HG03442 (cell line): ENCODE data around the gene GLT8D2.

Experiments used
- ATAC-seq: cut with Tn5 transposase; IDR thresholded peaks from one replicate; pipeline ENCODE4 v1.9.1; 2021; ENCODE audit warnings: mild to moderate bottlenecking, moderate library complexity; ENCODE audit not compliant: unreplicated experiment

The GLT8D2 gene, protein sequence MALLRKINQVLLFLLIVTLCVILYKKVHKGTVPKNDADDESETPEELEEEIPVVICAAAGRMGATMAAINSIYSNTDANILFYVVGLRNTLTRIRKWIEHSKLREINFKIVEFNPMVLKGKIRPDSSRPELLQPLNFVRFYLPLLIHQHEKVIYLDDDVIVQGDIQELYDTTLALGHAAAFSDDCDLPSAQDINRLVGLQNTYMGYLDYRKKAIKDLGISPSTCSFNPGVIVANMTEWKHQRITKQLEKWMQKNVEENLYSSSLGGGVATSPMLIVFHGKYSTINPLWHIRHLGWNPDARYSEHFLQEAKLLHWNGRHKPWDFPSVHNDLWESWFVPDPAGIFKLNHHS

DNA sequence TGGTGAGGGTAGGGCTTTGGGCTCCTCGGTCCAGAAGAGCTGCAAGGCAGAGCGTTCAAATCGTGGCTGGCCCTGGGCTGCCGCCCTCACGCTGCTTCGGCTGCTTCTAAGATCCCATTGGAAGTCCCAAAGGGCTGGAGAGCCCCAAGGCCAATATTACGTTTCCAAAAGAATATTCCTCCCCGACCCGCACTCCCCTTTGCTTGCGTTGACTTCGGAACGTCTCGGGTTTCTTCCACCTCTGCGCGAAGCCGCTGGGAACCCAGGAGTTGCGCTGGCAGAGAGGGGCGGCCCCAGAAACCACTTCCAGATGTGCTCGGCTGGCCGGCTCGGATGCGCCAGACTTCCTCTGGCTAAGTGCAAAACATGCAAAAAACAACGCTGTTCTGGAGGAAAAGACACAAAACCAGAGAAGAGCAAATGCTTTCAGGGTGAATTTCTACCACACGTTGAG lies at the start of gene GLT8D2:
Gene GLT8D2 (minus strand): TSS at position 285 of the 454 bp plus-strand sequence. CDS start 30,539 bp downstream, outside the sequence.
- ATAC-seq: no peak

- ATAC-seq: no peak
Measured at GRCh38 chr12:104097954-104098353, 48.0 kb upstream of the GLT8D2 start.

DNA sequence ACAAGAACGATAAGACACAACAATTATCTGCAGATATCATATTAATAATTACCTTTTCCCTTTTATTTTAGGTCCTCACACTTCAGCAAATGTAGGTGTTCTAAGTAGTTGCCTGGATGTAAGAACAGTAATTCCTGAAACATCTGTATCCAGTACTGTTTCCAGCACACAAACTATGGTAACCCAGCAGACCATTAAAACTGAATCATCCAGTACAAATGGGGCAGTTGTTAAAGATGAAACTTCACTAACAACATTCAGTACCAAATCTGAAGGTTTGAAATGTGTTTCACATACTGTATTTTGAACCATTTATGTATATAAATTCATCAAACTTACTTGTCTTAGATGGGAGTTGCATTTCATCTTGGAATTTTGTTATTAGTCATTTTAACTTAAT lies 45.3 kb upstream of the GLT8D2 start:
- no peak for ATAC-seq

DNA sequence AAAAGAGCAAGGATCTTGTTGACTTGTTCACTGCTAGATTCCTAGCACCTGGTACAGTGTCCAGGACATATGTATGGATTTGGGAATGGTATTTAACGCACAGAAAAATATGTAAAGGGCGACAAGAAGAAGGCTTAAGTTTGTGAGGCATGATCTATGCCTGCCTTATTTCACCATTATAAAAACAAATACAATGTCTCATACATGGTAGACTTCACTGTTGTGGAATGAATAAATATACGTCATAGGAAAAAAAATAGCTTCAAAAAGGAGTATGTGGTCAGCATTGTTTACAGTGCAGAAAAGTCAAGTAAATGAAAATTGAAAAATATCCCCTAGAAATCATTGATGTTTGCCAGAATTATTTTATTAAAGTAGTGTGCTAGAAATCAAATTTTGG lies 44.3 kb upstream of the GLT8D2 start:
- ATAC-seq: no peak

- ATAC-seq: no peak
Measured at GRCh38 chr12:104091136-104091535, 41.1 kb upstream of the GLT8D2 start.

DNA sequence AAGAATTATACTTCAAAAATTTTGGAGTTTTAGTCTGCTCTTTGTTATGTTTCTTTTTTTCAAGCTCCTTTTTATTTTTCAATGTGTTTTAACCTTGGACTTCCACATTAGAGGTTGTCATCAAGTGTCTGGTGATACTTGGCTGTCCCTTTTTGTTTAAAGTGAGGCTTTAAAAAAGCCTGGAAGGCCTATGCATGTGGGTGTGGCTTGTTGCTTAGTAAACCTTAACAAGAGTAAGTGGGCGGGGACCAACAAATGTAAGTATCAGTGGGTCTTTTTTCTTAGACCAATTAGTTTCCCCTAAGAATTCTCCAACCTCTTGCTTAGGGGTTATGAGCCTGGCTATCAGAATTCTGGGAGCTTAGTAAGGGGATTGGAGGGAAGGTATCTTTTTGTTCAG lies 40.7 kb upstream of the GLT8D2 start:
- no peak for ATAC-seq

DNA sequence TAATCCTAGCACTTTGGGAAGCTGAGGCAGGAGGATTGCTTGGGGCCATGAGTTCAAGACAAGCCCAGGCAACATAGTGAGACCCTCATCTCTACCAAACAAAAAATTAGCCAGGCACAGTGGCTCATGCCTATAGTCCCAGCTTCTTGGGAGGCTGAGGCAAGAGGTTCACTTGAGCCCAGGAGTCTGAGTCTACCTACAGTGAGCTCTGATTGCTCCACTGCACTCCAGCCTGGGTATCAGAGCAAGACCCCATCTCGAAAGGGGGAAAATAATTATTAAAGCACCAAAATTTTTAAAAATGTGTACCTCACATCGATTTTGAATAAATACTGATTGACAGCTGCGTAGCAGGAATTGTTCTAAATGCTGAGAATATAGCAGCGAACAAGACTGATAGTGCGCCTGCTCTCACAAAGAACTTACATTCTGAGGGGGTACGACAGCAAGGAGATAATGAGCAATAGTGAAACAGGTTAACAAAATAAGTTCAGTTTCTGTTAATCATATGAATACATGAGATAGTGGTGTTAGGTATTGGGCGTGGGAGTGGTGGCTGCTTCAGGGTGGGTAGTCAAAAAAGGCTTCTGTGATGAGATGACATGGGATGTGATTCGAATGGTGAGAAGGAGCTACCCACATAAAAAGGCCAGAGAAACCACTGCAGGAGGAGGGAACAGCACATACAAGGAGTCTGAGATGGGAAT lies 33.9 kb upstream of the GLT8D2 start:
- ATAC-seq: peak; percentile 92

DNA sequence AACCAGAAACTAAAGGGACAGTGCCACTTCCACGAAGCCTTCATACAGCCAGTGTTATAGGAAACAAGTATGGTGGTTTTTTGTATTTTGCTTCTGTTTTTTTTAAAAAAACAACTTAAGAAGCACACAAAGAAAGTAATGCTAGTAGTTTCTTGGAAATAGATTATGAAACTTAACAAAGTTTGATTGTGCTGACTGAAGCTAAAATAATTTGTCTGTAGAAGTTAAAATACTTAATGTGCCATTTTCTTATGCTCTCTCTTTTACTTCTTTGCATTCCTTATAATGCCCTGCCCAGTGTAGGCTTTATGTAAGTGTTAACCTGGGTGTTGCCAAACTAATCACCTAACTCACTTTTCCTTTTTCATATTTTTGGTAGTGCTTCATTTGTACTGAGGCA lies 30.8 kb upstream of the GLT8D2 start:
- no peak for ATAC-seq

DNA sequence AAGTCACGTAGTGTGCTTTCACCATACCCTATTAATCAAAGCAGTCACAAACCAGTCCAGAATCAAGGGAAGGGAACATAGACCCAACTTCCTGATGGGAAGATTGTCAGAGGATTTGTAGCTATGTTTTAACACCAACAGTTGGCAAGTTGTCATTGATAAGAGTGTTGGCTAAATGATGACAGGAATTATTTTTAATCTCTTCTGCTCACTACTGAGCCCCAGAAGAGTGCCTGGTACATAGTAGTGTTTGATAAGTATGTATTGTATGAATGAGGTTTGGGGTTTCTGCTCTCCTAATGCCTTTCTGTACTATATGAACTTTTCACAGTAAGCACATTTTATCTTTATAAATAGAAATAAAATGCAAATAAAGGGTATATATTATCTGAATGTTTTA lies 29.0 kb upstream of the GLT8D2 start:
- ATAC-seq: no peak

GRCh38 chr12:104073699-104074098 lies 23.7 kb upstream of the GLT8D2 start:
- no peak for ATAC-seq

- no peak for ATAC-seq
Measured at GRCh38 chr12:104072099-104072498, 22.1 kb upstream of the GLT8D2 start.

- ATAC-seq: no peak
Measured at GRCh38 chr12:104064842-104065427, 14.9 kb upstream of the GLT8D2 start.

- peak; percentile 86 for ATAC-seq
Measured at GRCh38 chr12:104064031-104064841, 14.2 kb upstream of the GLT8D2 start, which contains the start of gene HCFC2. Gene HCFC2 (plus strand): TSS chr12:104064531. CDS start chr12:104064561, 30 bp downstream.

DNA sequence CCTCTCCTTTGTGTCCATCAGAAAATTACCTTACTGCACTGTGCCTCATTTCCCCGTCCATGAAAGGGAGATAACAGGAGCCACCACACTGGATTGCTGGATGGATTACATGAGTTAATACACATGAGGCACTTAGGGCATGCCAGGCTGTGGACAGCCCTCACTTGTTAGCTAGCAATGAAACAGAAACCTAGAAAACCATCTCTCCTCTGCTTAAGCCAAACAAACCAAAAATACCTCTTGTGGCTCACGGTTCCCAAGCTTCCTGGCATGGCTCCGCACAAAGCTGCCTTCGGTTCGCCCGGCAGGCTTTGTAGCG lies 13.7 kb upstream of the GLT8D2 start:
- ATAC-seq: peak; percentile 27

DNA sequence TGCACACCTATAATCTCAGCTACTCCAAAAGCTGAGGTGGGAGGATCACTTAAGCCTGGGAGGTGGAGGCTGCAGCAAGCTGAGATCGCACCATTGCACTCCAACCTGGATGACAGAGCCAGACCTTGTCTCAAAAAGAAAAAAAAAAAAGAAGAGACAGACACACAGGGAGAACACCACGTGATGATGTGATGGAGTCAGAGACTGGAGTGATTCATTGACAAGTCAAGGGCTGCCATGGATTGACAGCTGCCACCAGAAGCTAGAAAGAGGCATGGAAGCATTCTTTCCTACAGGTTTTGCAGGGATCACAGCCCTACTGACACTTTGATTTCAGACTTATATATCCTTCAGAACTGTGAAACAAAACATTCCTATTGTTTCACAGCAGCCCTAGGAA lies 10.8 kb upstream of the GLT8D2 start:
- no peak for ATAC-seq

- no peak for ATAC-seq
Measured at GRCh38 chr12:104059963-104060362, 10.0 kb upstream of the GLT8D2 start.

- ATAC-seq: no peak
Measured at GRCh38 chr12:104058802-104059201, 8.8 kb upstream of the GLT8D2 start.

DNA sequence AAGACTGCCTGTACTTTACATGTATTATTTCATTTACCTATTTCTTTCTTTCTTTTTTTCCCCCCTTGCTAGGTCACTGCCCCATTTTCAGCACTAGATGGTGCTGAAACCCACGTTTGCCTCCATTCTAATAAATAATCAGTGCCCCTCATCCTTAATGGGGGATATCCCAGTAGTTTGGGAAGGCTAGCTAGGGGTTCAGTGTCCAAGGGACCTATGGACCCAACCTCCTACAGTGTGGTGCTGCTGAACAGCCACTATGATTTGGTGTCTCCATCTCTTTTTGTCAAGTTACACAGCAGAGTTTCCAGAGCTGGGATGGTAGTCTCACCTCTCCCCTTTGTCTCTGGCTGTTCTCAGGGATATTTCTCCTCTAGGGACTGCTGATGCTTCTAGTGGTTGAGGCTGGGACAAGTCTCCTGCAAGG lies 7.8 kb upstream of the GLT8D2 start:
- ATAC-seq: no peak

DNA sequence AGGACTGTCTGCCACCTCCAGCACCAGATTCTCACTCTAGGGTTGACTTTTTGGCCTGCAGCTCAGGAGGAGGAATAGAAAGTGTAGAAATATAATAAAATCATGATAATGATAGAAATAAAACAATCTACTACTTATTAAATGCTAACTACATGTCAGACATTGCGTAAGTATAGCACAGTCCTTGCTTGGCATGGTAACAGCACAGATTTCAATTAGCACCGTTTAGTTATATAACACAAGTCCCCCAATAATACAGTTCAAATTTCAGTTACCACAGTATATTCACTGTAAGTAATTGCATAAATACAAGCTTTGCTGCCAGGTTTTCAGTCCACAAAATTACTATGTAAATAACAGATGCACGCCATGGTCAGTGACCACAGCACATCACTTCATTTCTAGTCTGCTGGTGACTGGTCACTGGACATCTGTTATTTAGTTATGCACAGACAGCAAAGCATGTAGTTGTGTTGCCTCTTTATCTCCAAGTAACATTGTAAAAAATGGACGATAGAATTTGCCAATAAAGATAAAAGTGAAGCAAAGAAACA lies 6.5 kb upstream of the GLT8D2 start:
- no peak for ATAC-seq

DNA sequence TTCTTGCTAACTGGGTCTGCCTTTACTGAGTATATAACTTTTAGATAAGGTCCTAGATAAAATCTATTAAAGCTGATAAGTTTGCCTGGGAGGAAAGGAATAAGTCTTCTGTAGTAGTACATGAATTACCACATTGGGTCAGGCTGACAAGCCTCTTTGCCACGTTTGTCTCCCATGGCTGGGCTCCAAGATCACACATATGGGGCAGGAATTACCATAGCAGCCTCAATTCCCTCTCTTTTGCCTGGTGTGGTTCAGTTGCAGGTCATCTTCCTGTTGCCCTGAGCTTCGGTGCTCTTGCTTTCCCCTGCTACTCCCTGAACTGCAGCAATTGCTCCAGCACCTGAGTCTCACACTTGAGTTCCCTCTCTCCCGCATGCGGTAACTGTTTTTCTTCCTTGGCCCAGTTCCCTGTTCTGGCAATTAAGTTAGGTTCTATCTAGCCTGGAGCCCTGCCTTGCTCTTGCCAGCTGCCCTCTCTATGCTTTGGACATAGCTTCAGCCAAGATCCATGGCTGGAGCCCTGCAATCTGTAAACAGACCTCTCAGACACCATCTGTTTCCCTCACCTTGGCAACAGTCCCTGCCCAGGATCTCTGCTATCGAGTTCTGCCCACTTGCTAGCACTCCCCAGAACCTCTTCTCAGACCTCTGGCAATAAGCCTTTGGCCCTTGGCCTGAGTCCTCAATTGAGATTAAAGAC lies 5.8 kb upstream of the GLT8D2 start:
- no peak for ATAC-seq
